Activated gamma-delta T cell treated with Interleukin-2 at 50 U/mL for 16 hours (primary cell): Measurements from ENCODE around the gene SNRPD2.
"Not testable (repeated sequence)": the region's sequence is repeated elsewhere in the genome, so short reads cannot be mapped to it uniquely, and the experiment has no call there.

ENCODE experiments used
- DNase-seq: peaks from one replicate; pipeline ENCODE4 v3.0.0-alpha.2; 2020

SNRPD2 gene

GRCh38 chr19:45691516-45692186, at the start of gene SNRPD2:
Gene SNRPD2, minus strand, starts transcription at chr19:45691953. Its CDS starts 65 bp downstream, at chr19:45691888.
- peak; percentile 90 for DNase-seq

- no peak for DNase-seq
Measured at GRCh38 chr19:45739498-45740439, 48.0 kb upstream of the SNRPD2 start.

GRCh38 chr19:45733160-45733810, 41.5 kb upstream of the SNRPD2 start, which contains the start of gene MEIOSIN:
Gene MEIOSIN, plus strand, starts transcription at chr19:45733439. Its CDS starts 1,938 bp downstream, at chr19:45735377.
- DNase-seq = no peak

GRCh38 chr19:45730368-45731288, 38.9 kb upstream of the SNRPD2 start, which contains the start of gene FBXO46:
Gene FBXO46, minus strand, starts transcription at chr19:45730896. Its CDS starts 17,401 bp downstream, at chr19:45713495.
- DNase-seq = peak; percentile 90

- no peak for DNase-seq
Measured at GRCh38 chr19:45729800-45730290, 38.1 kb upstream of the SNRPD2 start.

- not testable (repeated sequence) for DNase-seq
Measured at GRCh38 chr19:45728683-45729082, 36.9 kb upstream of the SNRPD2 start.

GRCh38 chr19:45720065-45720464, 28.3 kb upstream of the SNRPD2 start:
- DNase-seq = not testable (repeated sequence)

GRCh38 chr19:45717983-45718650, 26.4 kb upstream of the SNRPD2 start:
- DNase-seq = no peak

GRCh38 chr19:45717131-45717982, 25.6 kb upstream of the SNRPD2 start:
- peak; percentile 96 for DNase-seq

GRCh38 chr19:45716359-45717130, 24.8 kb upstream of the SNRPD2 start:
- no peak for DNase-seq

GRCh38 chr19:45715139-45715538, 23.4 kb upstream of the SNRPD2 start:
- DNase-seq = no peak

GRCh38 chr19:45713141-45713540, 21.4 kb upstream of the SNRPD2 start:
- no peak for DNase-seq

- no peak for DNase-seq
Measured at GRCh38 chr19:45712699-45713067, 20.9 kb upstream of the SNRPD2 start.

GRCh38 chr19:45711851-45712698, 20.3 kb upstream of the SNRPD2 start:
- DNase-seq = no peak

- DNase-seq = no peak
Measured at GRCh38 chr19:45710356-45711130, 18.8 kb upstream of the SNRPD2 start.

- DNase-seq = no peak
Measured at GRCh38 chr19:45705710-45706415, 14.1 kb upstream of the SNRPD2 start.

GRCh38 chr19:45705115-45705514, 13.4 kb upstream of the SNRPD2 start:
- no peak for DNase-seq
